HS-5 (cell line): Measurements from ENCODE around the gene PEX5.
"Not testable (repeated sequence)": the region's sequence is repeated elsewhere in the genome, so short reads cannot be mapped to it uniquely, and the experiment has no call there.

Experiments
- DNase-seq: peaks from one replicate; pipeline ENCODE4 v3.0.0-alpha.2; 2012; ENCODE audit warnings: low read depth

PEX5 gene

DNA sequence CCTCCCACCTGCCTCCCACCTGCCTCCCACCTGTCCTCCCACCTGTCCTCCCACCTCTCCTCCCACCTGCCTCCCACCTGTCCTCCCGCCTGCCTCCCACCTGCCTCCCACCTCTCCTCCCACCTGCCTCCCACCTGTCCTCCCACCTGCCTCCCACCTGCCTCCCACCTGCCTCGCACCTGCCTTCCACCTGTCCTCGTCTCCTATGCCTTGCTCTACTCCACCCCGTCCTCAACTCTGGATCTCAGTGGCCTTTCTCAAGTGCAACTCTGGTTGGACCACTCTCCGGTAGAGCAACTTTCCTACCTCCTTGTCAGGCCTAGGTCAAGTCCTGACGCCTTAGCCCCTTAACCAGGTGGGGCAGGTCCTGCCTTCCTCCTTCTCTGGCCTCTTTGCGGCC, 29.3 kb upstream of the PEX5 start:
- DNase-seq: no peak

DNA sequence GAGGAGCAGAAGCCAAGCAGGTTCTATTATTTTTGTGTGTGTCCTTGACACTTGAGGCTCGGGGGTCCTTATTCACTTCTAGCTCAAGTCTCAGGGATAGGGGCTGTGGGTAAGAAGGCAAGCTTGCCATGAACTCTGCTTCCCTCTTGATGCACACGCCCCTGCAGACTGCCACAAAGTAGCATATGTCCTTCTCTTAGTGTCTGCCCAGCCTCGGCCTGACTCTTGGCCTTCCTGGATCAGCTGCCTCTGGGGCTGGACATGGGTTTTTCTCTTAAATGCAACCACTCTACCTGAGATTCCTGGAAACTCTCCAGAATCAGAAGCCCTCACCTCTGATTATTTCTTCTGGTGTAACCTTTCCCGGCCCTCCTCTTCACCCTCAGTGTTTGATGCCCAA, 28.2 kb upstream of the PEX5 start:
- no peak for DNase-seq

- no peak for DNase-seq
Observed at GRCh38 chr12:7161811-7162210, 27.7 kb upstream of the PEX5 start.

- no peak for DNase-seq
Observed at GRCh38 chr12:7162691-7163114, 26.8 kb upstream of the PEX5 start.

DNA sequence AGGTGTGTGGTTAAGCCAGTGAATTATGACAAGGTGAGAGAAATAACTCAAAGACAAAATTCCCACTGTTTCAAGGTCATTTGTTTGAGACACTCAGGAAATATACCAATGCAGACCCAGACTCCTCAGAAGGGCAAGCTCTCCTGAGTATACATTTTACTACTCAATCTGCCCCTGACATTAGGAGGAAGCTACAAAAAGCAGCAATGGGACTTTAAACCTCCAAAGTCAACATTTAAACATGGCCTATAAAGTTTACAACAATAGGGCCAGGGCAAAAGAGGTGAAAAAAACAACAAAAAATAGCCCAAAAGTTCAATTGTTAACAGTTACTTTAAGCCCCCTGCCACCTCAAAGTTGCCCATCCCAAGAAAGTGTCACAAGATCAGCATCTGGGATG, 19.5 kb upstream of the PEX5 start:
- DNase-seq: no peak

DNA sequence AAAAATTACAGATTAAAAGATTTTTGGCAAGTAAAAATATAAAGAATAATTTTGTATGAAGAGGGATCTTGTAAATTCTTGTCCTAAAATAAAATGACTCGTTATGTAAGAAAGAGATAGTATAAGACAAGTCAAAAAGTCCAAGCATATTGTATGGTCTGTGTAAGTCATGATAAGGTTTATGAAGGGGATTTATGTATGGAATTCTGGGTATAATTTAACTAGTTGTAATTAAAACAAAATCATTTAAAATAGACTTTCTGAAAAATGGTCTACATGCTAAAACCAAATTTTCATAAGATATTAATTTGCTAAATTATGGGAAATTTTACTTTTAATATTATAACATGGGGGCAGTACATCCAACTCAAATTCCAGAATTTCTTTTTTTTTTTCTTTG, 17.6 kb upstream of the PEX5 start:
- no peak for DNase-seq

DNA sequence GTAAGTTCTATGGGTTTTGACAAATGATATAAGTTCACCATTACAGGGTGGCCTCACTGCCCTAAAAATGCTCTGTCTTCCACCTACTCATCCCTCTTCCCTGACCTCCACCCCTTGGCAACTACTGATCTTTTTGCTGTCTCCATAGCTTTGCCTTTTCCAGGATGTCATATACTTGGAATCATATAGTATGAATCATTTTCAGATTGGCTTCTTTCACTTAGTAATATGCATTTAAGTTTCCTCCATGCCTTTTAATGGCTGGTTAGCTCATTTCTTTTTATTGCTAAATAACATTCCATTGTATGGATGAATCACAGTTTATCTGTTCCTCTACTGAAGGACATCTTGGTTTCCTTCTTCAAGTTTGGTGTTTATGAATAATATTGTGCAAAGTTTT, 14.0 kb upstream of the PEX5 start:
- peak; percentile 69 for DNase-seq

GRCh38 chr12:7176595-7176994, 12.9 kb upstream of the PEX5 start:
- DNase-seq: no peak

GRCh38 chr12:7178481-7178880, 11.0 kb upstream of the PEX5 start:
- DNase-seq: no peak

- no peak for DNase-seq
Observed at GRCh38 chr12:7180685-7181084, 8.8 kb upstream of the PEX5 start.

GRCh38 chr12:7186058-7186457, 3.4 kb upstream of the PEX5 start:
- not testable (repeated sequence) for DNase-seq

DNA sequence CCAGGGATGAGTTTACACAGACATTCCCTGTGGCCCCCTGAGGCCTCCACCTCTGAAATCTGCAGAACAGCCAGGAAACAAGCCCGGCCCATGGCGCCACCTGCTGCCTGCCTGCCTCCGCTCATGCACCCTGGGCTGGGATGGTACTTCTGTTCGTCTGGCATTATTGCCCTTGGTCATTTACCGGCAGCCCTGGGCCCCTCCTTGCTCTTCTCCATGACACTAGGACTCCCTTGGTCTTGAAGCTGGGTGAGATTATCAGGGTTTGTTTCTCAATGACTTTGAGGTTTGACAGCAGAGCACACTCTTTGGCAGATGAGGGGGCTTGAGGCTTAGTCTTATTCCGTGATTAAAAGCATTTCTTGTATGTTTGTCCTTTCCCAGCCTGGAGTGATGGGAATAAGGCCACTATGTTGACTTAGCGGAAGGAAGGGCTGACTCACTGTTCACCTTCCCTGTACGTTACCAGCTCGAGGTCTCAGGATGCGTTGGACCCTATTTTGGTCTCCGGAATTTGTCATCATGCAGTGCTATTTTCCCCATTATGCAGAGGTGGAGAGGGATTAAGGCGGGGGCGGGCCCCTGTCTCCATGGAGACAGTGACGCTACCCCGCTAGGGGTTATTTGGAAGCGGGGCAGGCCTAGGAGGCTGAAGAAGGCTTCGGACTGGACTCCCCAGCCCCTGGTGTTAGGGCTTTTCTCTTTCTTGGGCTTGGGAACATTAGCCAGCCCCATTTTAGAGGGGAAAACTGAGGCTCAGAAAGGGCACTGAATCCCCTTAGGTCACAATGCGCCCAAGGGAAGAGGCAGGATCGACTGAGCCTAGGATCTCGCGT, 706 bp upstream of the PEX5 start:
- peak; percentile 53 for DNase-seq

- DNase-seq: no peak
Observed at GRCh38 chr12:7190268-7191055, 976 bp downstream of the PEX5 start.

DNA sequence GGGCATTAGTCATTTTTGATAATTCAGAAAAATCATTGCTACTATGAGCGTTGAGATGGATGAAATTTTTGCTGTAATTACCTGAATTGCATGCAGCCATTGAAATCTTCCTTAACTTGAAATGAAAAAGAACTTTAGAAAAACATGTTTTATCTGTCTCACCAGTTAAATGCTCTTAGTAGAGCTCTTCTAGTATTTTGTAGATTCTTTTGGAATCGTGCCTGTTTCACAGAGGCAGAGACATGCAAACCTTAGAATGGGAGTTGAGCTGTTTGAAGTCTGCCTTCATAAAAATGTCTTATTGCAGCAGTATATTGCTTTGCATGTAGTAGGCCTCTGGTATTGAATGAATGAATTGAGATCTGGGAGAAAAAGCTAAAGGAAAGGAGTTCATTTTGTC, 4.2 kb downstream of the PEX5 start:
- no peak for DNase-seq

DNA sequence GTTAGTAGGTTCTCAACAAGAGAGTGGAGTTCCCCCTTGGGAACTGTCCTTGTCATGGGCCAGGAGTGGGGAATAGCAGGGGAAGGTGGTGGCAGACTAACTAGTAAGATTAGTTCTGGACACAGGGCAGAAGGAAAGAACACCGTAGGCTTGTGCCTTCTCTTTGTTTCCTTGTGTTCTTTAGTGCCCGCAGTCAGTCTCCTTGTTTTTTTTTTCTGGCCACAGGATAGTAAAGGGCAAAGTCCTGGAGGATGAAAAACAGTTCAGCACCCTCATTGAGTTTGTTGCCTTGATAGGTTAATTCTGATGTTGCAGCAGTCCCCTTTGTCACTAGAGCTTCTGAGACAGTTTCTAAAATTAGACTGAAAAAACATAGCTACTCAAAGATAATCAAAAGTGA, 8.4 kb downstream of the PEX5 start:
- no peak for DNase-seq

- no peak for DNase-seq
Observed at GRCh38 chr12:7203109-7203508, 13.6 kb downstream of the PEX5 start.

- DNase-seq: no peak
Observed at GRCh38 chr12:7205091-7205490, 15.6 kb downstream of the PEX5 start.

DNA sequence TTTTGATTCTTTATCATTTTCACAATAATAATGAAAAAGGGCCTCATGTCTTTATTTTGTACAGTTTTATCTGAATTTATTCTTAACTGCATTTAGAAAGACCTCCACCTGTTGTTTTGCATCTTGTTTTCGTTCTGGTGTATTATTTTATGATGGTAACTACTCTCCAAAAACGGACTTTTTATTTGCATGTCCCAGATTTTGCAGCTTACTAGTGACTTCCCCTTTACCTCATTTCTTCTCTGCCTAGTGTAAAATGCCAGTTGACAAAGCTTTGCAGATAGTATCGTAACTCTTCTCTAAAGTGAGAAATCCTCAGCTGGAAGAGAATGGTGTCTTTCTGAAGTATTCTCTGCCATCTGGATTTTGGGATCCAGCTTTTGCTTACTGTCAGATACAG, 17.2 kb downstream of the PEX5 start:
- no peak for DNase-seq

- DNase-seq: no peak
Observed at GRCh38 chr12:7207866-7208625, 18.6 kb downstream of the PEX5 start.

- no peak for DNase-seq
Observed at GRCh38 chr12:7209958-7210357, 20.5 kb downstream of the PEX5 start.

GRCh38 chr12:7210642-7211151, 21.2 kb downstream of the PEX5 start:
- no peak for DNase-seq

- no peak for DNase-seq
Observed at GRCh38 chr12:7212678-7213077, 23.2 kb downstream of the PEX5 start.
